Suprapubic skin (tissue), 4 donors: ENCODE results near the gene MYO15A.

Source experiments
- CTCF ChIP-seq, 2 donors: fragments of 200-600 bp in 1 of 2; fragments of 450-650 bp in 1 of 2; sonication (generic) in 1 of 2; IDR thresholded peaks; one replicate each; pipeline ENCODE4 v1.5.1; 2016 to 2019; ENCODE audit warnings: antibody characterized with exemption in 2 of 2, mild to moderate bottlenecking in 1 of 2, moderate library complexity in 1 of 2
- POLR2A ChIP-seq, 2 donors: fragments of 450-650 bp; IDR thresholded peaks; one replicate each; pipeline ENCODE4 v1.6.1; 2017; ENCODE audit warnings: antibody characterized with exemption in 2 of 2, mild to moderate bottlenecking in 2 of 2, moderate library complexity in 2 of 2
- POLR2AphosphoS5 ChIP-seq, 3 donors: sonication (generic); formaldehyde crosslinking; IDR thresholded peaks; one replicate each; pipeline ENCODE4 v1.6.1; 2017; ENCODE audit warnings: antibody characterized with exemption in 3 of 3

- TF ChIP-seq CTCF (IDR thresholded peaks at IDR 0.05) (no peak), POLR2AphosphoS5 (IDR thresholded peaks at IDR 0.05) (no peak), POLR2A (IDR thresholded peaks at IDR 0.05) (no peak)
Observed at GRCh38 chr17:18120461-18121017, 12.0 kb downstream of the MYO15A start.
